Smooth muscle cell (in vitro differentiated cells): ENCODE data around the gene SUCLG2. TPM values are rescaled to one million over a fixed set of nuclear protein-coding genes. Genes with fewer than 3 reads are reported as not detected.
A peak's percentile ranks its signal among the peaks of the same experiment; 100 is the strongest.

Experiments used
- DNase-seq: peaks from one replicate; lab custom pipeline; 2025; ENCODE audit not compliant: unreplicated experiment; lab: John Stamatoyannopoulos, UW
- H2AFZ ChIP-seq: fragments of 200-600 bp; sonication (generic); 2 replicates; pipeline ENCODE4 v1.6.0; 2016; ENCODE audit warnings: antibody characterized with exemption, low read depth, mild to moderate bottlenecking
- H3F3A ChIP-seq: fragments of 200-600 bp; sonication (generic); 2 replicates; pipeline ENCODE4 v1.6.0; 2017; ENCODE audit warnings: antibody characterized with exemption, low read depth
- H3K27ac ChIP-seq: fragments of 200-600 bp; sonication (generic); 2 replicates; pipeline ENCODE4 v1.5.1; 2016; ENCODE audit warnings: low read depth, mild to moderate bottlenecking
- H3K27me3 ChIP-seq: fragments of 200-600 bp; sonication (generic); 2 replicates; pipeline ENCODE4 v1.6.1; 2016; ENCODE audit warnings: low read depth, mild to moderate bottlenecking
- H3K36me3 ChIP-seq: fragments of 200-600 bp; sonication (generic); 2 replicates; pipeline ENCODE4 v1.5.1; 2016; ENCODE audit warnings: low read depth
- H3K4me1 ChIP-seq: fragments of 200-600 bp; sonication (generic); 2 replicates; pipeline ENCODE4 v1.5.1; 2016; ENCODE audit warnings: low read depth
- H3K4me2 ChIP-seq: fragments of 200-600 bp; sonication (generic); 2 replicates; pipeline ENCODE4 v1.6.0; 2016; ENCODE audit warnings: mild to moderate bottlenecking
- H3K4me3 ChIP-seq: fragments of 200-600 bp; sonication (generic); 2 replicates; pipeline ENCODE4 v1.5.1; 2016; ENCODE audit warnings: mild to moderate bottlenecking
- H3K79me2 ChIP-seq: fragments of 200-600 bp; sonication (generic); 2 replicates; pipeline ENCODE4 v1.6.0; 2016; ENCODE audit warnings: low read depth, mild to moderate bottlenecking
- H3K9ac ChIP-seq: fragments of 200-600 bp; sonication (generic); 2 replicates; pipeline ENCODE4 v1.6.0; 2016; ENCODE audit warnings: low read depth
- H3K9me3 ChIP-seq: fragments of 200-600 bp; sonication (generic); replicated peaks from 2 replicates; pipeline ENCODE4 v1.5.1; 2016; ENCODE audit warnings: low read depth
- H4K20me1 ChIP-seq: fragments of 200-600 bp; sonication (generic); 2 replicates; pipeline ENCODE4 v1.6.0; 2016; ENCODE audit warnings: low read depth
- WGBS: methylation state at CpG from one replicate; pipeline ENCODE4 v1.1.7; 2016; ENCODE audit warnings: low lambda C conversion rate; 5-methylcytosine and 5-hydroxymethylcytosine counted together
- polyA plus RNA-seq: library from polyadenylated mRNA; unstranded; fragments of >200 nt; fragmentation: Nextera tagmentation; extraction: Ambion mirVana; gene quantifications from 2 replicates; pipeline ENCODE4 v1.2.1, GENCODE V29; 2016
- total RNA-seq: library from RNA; depleted of rRNA; stranded (reverse); fragments of >200 nt; gene quantifications from 2 replicates; pipeline ENCODE4 v1.2.3, GENCODE V29; 2014
- TF ChIP-seq, protein P1 (sequence below): fragments of 200-600 bp; sonication (generic); IDR thresholded peaks from 2 replicates; pipeline ENCODE4 v1.5.1; 2017; ENCODE audit warnings: borderline replicate concordance, mild to moderate bottlenecking, antibody characterized with exemption; ENCODE audit not compliant: insufficient read depth, poor library complexity, severe bottlenecking

Gene SUCLG2
- total and polyA plus RNA-seq, 2 experiments from 2014 or later = 40.3 to 45.4 TPM

DNA sequence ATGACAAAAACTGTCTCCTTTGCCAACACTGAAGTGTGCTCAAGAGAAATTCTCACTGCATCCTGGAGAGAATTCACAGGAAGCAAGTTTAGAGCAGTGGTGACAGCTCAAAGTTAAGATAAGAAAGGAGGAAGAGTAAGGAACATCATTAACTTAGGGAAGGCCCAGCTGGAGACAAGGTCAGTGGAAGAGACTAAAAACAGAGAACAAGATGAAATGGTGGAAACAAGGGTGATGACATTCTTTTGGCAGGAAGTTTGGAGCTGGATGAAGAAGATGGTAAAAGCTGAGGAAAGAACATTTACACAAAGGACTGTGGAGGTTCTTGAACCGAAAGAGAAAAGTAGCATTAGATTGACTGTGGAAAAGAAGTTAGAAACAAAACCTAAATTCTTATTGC is 6.7 kb upstream of the SUCLG2 start:
- Histone ChIP-seq H3K4me2 (no peak overlapping the region), H3K27me3 (no peaks in the 10 kb centered on the region), H3K79me2 (no peaks in the 10 kb centered on the region), H3K27ac (no peak overlapping the region), H3K36me3 (no peaks in the 10 kb centered on the region), H4K20me1 (no peaks in the 10 kb centered on the region), H3K9ac (no peak overlapping the region), H3F3A (no peaks in the 10 kb centered on the region), H2AFZ (no peak overlapping the region), H3K4me3 (no peak overlapping the region), H3K4me1 (no peaks in the 10 kb centered on the region), H3K9me3 (no peaks in the 10 kb centered on the region)
- TF ChIP-seq, protein P1, sequence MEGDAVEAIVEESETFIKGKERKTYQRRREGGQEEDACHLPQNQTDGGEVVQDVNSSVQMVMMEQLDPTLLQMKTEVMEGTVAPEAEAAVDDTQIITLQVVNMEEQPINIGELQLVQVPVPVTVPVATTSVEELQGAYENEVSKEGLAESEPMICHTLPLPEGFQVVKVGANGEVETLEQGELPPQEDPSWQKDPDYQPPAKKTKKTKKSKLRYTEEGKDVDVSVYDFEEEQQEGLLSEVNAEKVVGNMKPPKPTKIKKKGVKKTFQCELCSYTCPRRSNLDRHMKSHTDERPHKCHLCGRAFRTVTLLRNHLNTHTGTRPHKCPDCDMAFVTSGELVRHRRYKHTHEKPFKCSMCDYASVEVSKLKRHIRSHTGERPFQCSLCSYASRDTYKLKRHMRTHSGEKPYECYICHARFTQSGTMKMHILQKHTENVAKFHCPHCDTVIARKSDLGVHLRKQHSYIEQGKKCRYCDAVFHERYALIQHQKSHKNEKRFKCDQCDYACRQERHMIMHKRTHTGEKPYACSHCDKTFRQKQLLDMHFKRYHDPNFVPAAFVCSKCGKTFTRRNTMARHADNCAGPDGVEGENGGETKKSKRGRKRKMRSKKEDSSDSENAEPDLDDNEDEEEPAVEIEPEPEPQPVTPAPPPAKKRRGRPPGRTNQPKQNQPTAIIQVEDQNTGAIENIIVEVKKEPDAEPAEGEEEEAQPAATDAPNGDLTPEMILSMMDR = no peak
- 88% methylated on average over 1 of the region's 1 CpG for whole genome bisulfite sequencing
- DNase-seq = no peak

DNA sequence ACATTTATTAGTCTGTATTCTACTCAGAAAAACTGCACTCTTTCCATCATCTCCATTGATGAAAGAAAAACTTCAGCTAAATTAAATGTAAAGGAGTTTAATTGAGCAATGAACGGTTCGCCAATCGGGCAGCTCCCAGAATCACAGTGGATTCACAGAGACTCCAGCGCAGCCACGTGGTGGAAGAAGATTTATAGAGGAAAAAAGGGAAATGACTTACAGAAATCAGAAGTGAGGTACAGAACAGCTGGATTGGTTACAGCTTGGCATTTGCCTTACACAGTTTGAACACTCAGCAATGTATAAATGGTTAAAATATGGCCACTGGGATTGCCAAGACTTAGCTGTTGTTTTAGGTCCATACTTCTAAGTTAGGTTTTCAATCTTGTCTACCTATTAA is 2.8 kb upstream of the SUCLG2 start:
- Histone ChIP-seq H3K4me3 (no peak overlapping the region), H2AFZ (no peak overlapping the region), H3F3A (no peaks in the 10 kb centered on the region), H3K4me1 (peaks cover 15% of the 10 kb centered on the region), H3K79me2 (peaks cover 11% of the 10 kb centered on the region), H3K9ac (no peak overlapping the region), H3K27ac (no peak overlapping the region), H3K4me2 (no peak overlapping the region), H4K20me1 (no peaks in the 10 kb centered on the region), H3K27me3 (no peaks in the 10 kb centered on the region), H3K36me3 (no peaks in the 10 kb centered on the region), H3K9me3 (no peaks in the 10 kb centered on the region)
- TF ChIP-seq, protein P1 = no peak
- 95% methylated on average over 5 of the region's 5 CpGs for WGBS
- DNase-seq = no peak

DNA sequence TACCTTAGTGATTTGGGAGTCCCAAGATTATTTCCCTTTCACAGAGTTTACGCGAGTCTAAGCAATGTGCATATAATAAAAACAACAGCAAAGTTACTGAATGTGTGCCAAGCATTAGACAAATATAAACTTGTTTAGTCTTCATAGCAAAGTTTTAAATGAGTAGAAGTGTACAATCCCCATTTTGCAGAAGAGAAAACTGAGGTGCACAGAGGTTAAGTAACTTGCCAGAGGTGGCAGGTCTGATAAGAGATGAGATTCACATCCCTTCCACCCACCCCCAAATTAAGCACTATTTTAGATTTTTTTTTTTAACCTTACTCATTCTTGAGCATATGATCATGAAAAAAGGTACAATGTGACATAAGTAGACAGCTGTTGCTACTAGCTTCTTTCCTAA is 2.2 kb upstream of the SUCLG2 start:
- Histone ChIP-seq H3K4me3 (no peak overlapping the region), H3K27me3 (no peaks in the 10 kb centered on the region), H4K20me1 (no peaks in the 10 kb centered on the region), H3K36me3 (no peaks in the 10 kb centered on the region), H3K4me1 (peaks cover 15% of the 10 kb centered on the region), H3K79me2 (peaks cover 14% of the 10 kb centered on the region), H3F3A (no peaks in the 10 kb centered on the region), H3K27ac (no peak overlapping the region), H3K9ac (no peak overlapping the region), H2AFZ (no peak overlapping the region), H3K9me3 (no peaks in the 10 kb centered on the region), H3K4me2 (no peak overlapping the region)
- TF ChIP-seq, protein P1 = no peak
- 100% methylated on average over 2 of the region's 2 CpGs for WGBS
- DNase-seq = no peak

DNA sequence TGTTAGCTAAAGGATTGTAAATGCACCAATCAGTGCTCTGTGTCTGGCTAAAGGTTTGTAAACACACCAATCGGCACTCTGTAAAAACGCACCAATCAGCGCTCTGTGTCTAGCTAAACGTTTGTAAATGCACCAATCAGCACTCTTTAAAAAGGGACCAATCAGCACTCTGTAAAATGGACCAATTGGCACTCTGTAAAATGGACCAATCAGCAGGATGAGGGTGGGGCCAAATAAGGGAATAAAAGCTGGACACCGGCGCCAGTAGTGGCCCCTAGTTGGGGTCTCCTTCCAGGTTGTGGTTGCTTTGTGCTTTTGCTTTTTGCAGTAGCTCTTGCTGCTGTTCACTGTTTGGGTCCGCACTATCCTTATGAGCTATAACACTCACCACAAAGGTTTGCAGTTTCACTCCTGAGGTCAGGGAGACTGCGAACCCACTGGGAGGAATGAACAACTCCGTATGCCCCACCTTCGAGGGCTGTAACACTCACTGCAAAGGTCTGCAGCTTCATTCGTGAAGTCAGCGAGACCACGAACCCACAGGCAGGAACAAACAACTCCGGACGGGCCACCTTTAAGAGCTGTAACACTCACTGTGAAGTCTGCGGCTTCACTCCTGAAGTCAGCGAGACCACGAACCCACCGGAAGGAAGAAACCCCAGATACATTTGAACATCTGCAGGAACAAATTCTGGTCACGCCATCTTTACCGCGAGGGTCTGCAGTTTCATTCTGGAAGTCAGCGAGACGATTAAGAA is 1.1 kb upstream of the SUCLG2 start:
- Histone ChIP-seq H2AFZ (peak overlapping the region; percentile 99), H3K79me2 (peaks cover 20% of the 10 kb centered on the region)

More for the DNA sequence above, 1.1 kb upstream of the SUCLG2 start:
- Histone ChIP-seq H3K27me3 (no peaks in the 10 kb centered on the region), H3F3A (no peaks in the 10 kb centered on the region), H3K4me2 (peak overlapping the region; percentile 96), H3K4me1 (peaks cover 15% of the 10 kb centered on the region), H4K20me1 (no peaks in the 10 kb centered on the region), H3K36me3 (no peaks in the 10 kb centered on the region), H3K9ac (no peak overlapping the region), H3K27ac (no peak overlapping the region), H3K9me3 (no peaks in the 10 kb centered on the region), H3K4me3 (peak overlapping the region; percentile 90)
- DNase-seq = no peak
- WGBS = 97% methylated on average over 24 of the region's 24 CpGs
- TF ChIP-seq, protein P1 = no peak
